ENCODE measurements around the gene SOWAHA. TPM values are rescaled to one million over a fixed set of nuclear protein-coding genes. Genes with fewer than 3 reads are reported as not detected.

The SOWAHA gene
- total and polyA plus RNA-seq, 10 of the 15 experiments (the other 5 are each of a cell fraction or from before 2014, with no cell fraction given), result 0.02 to 0.37 (median 0.05) TPM; not detected in 4

- TF ChIP-seq MEF2B (IDR thresholded peaks at IDR 0.05; ENCODE audit: partially characterized antibody, poor library complexity, severe bottlenecking) (no peak), POLR2A (IDR thresholded peaks at IDR 0.05; ENCODE audit: low read depth, low read length) (0 out of 2 replicates have a peak, but pooled peaks have one; percentile 8), NR2C1 (IDR thresholded peaks at IDR 0.05) (0 out of 2 replicates have a peak, but pooled peaks have one; percentile 48), BHLHE40 (IDR thresholded peaks at IDR 0.05; ENCODE audit: borderline replicate concordance in 1 of 2, low read depth in 2 of 2, low read length in 1 of 2) (peak in 1 of 2 experiments; percentile 39; a peak in 1 of 4 replicates), GATAD2B (conservative IDR thresholded peaks at IDR 0.05; ENCODE audit: low read depth) (no peak; the same call in 1 of the 2 replicates), TAF1 (IDR thresholded peaks at IDR 0.05; ENCODE audit: borderline replicate concordance, low read depth, low read length) (0 out of 2 replicates have a peak, but pooled peaks have one; percentile 36), CTCF (IDR thresholded peaks at IDR 0.05 in 2 of 3, conservative IDR thresholded peaks at IDR 0.05 in 1 of 3; ENCODE audit: control insufficient read depth in 2 of 3, extremely low read depth in 1 of 3, insufficient read depth in 1 of 3, low read depth in 3 of 3, low read length in 3 of 3) (no peak), ESRRA (IDR thresholded peaks at IDR 0.05; ENCODE audit: low read length) (no peak), RUNX3 (IDR thresholded peaks at IDR 0.05; ENCODE audit: low read length) (0 out of 2 replicates have a peak, but pooled peaks have one; percentile 18), RELA (IDR thresholded peaks at IDR 0.05; ENCODE audit: borderline replicate concordance, partially characterized antibody) (peak; percentile 47), RB1 (IDR thresholded peaks at IDR 0.05; ENCODE audit: borderline replicate concordance) (peak; percentile 26; the same call in 1 of the 2 replicates), USF1 (IDR thresholded peaks at IDR 0.05; ENCODE audit: borderline replicate concordance, extremely low read length, insufficient read depth, low read depth, low read length) (no peak), CREB1 (IDR thresholded peaks at IDR 0.05; ENCODE audit: low read depth) (no peak), DPF2 (IDR thresholded peaks at IDR 0.05) (peak; percentile 74), RCOR1 (conservative IDR thresholded peaks at IDR 0.05; ENCODE audit: low read depth, low read length) (no peak), NR2C2 (IDR thresholded peaks at IDR 0.05; ENCODE audit: borderline replicate concordance, control insufficient read depth, insufficient read length, low read depth) (no peak), SUPT20H (IDR thresholded peaks at IDR 0.05; ENCODE audit: borderline replicate concordance, control insufficient read depth, low read depth, low read length) (no peak), POU2F2 (IDR thresholded peaks at IDR 0.05; ENCODE audit: borderline replicate concordance, low read depth, low read length) (no peak), YY1 (IDR thresholded peaks at IDR 0.05; ENCODE audit: low read depth, low read length) (peak; percentile 92), ZNF687 (IDR thresholded peaks at IDR 0.05) (0 out of 2 replicates have a peak, but pooled peaks have one; percentile 45), LARP7 (IDR thresholded peaks at IDR 0.05) (peak; percentile 28), NRF1 (conservative IDR thresholded peaks at IDR 0.05; ENCODE audit: low read depth, low read length) (no peak), ZNF207 (IDR thresholded peaks at IDR 0.05; ENCODE audit: borderline replicate concordance) (no peak)
Measured at GRCh38 chr5:132777209-132778069, 35.7 kb upstream of the SOWAHA start, which contains the start of gene SEPTIN8 (continued).

Measured in GM12878 (cell line).